HEK293 (cell line): ENCODE measurements around the gene SEC22A.
"Not testable (repeated sequence)": the region's sequence is repeated elsewhere in the genome, so short reads cannot be mapped to it uniquely, and the experiment has no call there.

Source experiments
- CTCF ChIA-PET: fragments of 350-600 bp; formaldehyde crosslinking; extraction: SDS; loops from one replicate; lab custom pipeline; 2021; ENCODE audit warnings: antibody characterized with exemption; lab: Yijun Ruan, JAX
- POLR2A ChIA-PET: fragments of 300-600 bp; formaldehyde crosslinking; extraction: SDS; loops from one replicate; lab custom pipeline; 2020; ENCODE audit warnings: antibody characterized with exemption, inconsistent platforms; lab: Yijun Ruan, JAX
- H3K27ac ChIP-seq: fragments of 200-500 bp; sonication (Bioruptor generic); 2 replicates; pipeline ENCODE4 v1.5.1; 2014; ENCODE audit warnings: low read depth, low read length, control low read depth, inconsistent platforms; ENCODE audit errors: extremely low read depth
- H3K36me3 ChIP-seq, 2 experiments: fragments of 200-500 bp in 1 of 2; sonication (Bioruptor generic) in 1 of 2; 1 replicate in 1 of 2; 2 replicates in 1 of 2; pipeline ENCODE4 v1.5.1; 2014 to 2017; ENCODE audit warnings: inconsistent platforms in 2 of 2, low read length in 2 of 2; ENCODE audit not compliant: control insufficient read depth in 2 of 2, insufficient read depth in 1 of 2
- H3K4me1 ChIP-seq: fragments of 200-500 bp; sonication (Bioruptor generic); 2 replicates; pipeline ENCODE4 v1.5.1; 2014; ENCODE audit warnings: mild to moderate bottlenecking, low read length, inconsistent platforms; ENCODE audit not compliant: control insufficient read depth, insufficient read depth
- H3K4me3 ChIP-seq: 2 replicates; pipeline ENCODE4 v1.5.1; 2011; ENCODE audit warnings: low read depth, mild to moderate bottlenecking, control low read depth, low read length, moderate library complexity
- H3K9me3 ChIP-seq: fragments of 200-500 bp; sonication (Bioruptor generic); 2 replicates; pipeline ENCODE4 v1.5.1; 2014; ENCODE audit warnings: low read depth, low read length, inconsistent platforms; ENCODE audit not compliant: control insufficient read depth, insufficient read depth
- REST ChIP-seq: fragments of 450-650 bp; formaldehyde crosslinking; IDR thresholded peaks from 2 replicates; pipeline ENCODE4 v1.5.1; 2016; ENCODE audit warnings: missing biosample characterization, missing genetic modification characterization
- SETDB1 ChIP-seq: IDR thresholded peaks from one replicate; pipeline ENCODE4 v1.6.1; 2017; ENCODE audit warnings: mild to moderate bottlenecking, low read length, moderate library complexity, mixed read lengths; ENCODE audit not compliant: insufficient read length
- TRIM28 ChIP-seq: IDR thresholded peaks from 2 replicates; pipeline ENCODE4 v1.6.1; 2011; ENCODE audit warnings: low read length, control low read depth, borderline replicate concordance
- ZNF157 ChIP-seq: fragments of 450-650 bp; formaldehyde crosslinking; IDR thresholded peaks from 2 replicates; pipeline ENCODE4 v1.5.1; 2016; ENCODE audit warnings: missing biosample characterization, missing genetic modification characterization
- ZNF223 ChIP-seq: fragments of 450-650 bp; formaldehyde crosslinking; IDR thresholded peaks from 2 replicates; pipeline ENCODE4 v1.5.1; 2016; ENCODE audit warnings: missing biosample characterization, missing genetic modification characterization
- ZNF335 ChIP-seq: fragments of 450-650 bp; formaldehyde crosslinking; conservative IDR thresholded peaks from 2 replicates; pipeline ENCODE4 v1.5.1; 2016; ENCODE audit warnings: missing biosample characterization, missing genetic modification characterization
- ZNF416 ChIP-seq: fragments of 450-650 bp; formaldehyde crosslinking; IDR thresholded peaks from 2 replicates; pipeline ENCODE4 v1.5.1; 2016; ENCODE audit warnings: missing biosample characterization, missing genetic modification characterization
- ZNF626 ChIP-seq: fragments of 450-650 bp; sonication (Bioruptor Pico); formaldehyde crosslinking; IDR thresholded peaks from 2 replicates; pipeline ENCODE4 v1.5.1; 2018; ENCODE audit warnings: missing biosample characterization, missing genetic modification characterization, inconsistent platforms
- ZNF664 ChIP-seq: fragments of 450-650 bp; formaldehyde crosslinking; IDR thresholded peaks from 2 replicates; pipeline ENCODE4 v1.5.1; 2016; ENCODE audit warnings: missing biosample characterization, missing genetic modification characterization
- TF ChIP-seq, protein P1 (sequence below): fragments of 450-650 bp; formaldehyde crosslinking; IDR thresholded peaks from 2 replicates; pipeline ENCODE4 v1.5.1; 2016; ENCODE audit warnings: missing biosample characterization, missing genetic modification characterization
- TF ChIP-seq, protein P2 (sequence below): fragments of 450-650 bp; formaldehyde crosslinking; IDR thresholded peaks from 2 replicates; pipeline ENCODE4 v1.5.1; 2016; ENCODE audit warnings: missing biosample characterization, missing genetic modification characterization

The SEC22A gene

GRCh38 chr3:123229145-123229544 lies 27.4 kb downstream of the SEC22A start:
- peaks cover 4 to 25% of the 10 kb centered on the region in 2 experiments; a peak in 2 of 3 replicates for H3K36me3 ChIP-seq
- CTCF ChIA-PET: interaction anchor here (0.5 kb wide), 1 partner anchor 896 kb away, joined by 3 read pairs; no protein-coding TSS in a partner anchor

DNA sequence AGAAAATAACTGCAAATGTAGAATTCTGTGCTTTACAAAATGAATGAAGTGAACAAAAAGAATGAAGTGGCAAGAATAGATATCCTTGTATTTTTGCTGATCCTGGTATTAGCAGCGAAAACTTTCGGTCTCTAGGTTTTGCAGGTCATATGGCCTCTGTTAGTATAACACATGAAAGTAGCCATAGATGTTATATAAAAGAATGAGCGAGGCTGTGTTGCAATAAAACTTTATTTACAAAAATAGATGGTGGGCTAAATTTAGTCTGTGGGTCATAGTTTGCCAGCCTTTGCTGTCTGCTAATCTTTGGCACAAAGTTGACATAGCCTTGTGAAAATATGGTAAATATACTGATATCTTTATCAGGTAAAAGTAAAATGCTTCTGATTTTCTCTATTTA lies 35.2 kb downstream of the SEC22A start:
- TF ChIP-seq ZNF664 (tag by site-specific recombination) (no peak), ZNF157 (peak; percentile 76)
- Histone ChIP-seq H3K4me1 (no peaks in the 10 kb centered on the region), H3K36me3 (peaks cover 0 to 19% of the 10 kb centered on the region in 2 experiments; a peak in 2 of 3 replicates), H3K9me3 (no peaks in the 10 kb centered on the region), H3K27ac (no peak overlapping the region), H3K4me3 (no peak overlapping the region)
- ChIA-PET POLR2A (no interaction called here), CTCF (interaction anchor here (0.5 kb wide), 1 partner anchor 317 kb away, joined by 4 read pairs; no protein-coding TSS in a partner anchor)

More at GRCh38 chr3:123229145-123229544, 27.4 kb downstream of the SEC22A start:
- H3K4me1 ChIP-seq: no peaks in the 10 kb centered on the region
- no peaks in the 10 kb centered on the region for H3K9me3 ChIP-seq
- TF ChIP-seq ZNF416 (tag by site-specific recombination): no peak
- TF ChIP-seq TRIM28: peak; percentile 96
- TF ChIP-seq ZNF223 (tag by site-specific recombination): no peak
- TF ChIP-seq, protein P1, sequence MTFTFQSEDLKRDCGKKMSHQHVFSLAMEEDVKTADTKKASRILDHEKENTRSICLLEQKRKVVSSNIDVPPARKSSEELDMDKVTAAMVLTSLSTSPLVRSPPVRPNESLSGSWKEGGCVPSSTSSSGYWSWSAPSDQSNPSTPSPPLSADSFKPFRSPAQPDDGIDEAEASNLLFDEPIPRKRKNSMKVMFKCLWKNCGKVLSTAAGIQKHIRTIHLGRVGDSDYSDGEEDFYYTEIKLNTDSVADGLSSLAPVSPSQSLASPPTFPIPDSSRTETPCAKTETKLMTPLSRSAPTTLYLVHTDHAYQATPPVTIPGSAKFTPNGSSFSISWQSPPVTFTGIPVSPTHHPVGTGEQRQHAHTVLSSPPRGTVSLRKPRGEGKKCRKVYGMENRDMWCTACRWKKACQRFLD (tag by site-specific recombination): no peak
- no peak for TF ChIP-seq ZNF335
- peak; percentile 94 for TF ChIP-seq SETDB1
- TF ChIP-seq ZNF626 (tag by site-specific recombination): peak; percentile 60; the same call in 1 of the 2 replicates
- no peak for TF ChIP-seq REST (tag by site-specific recombination)
- H3K4me3 ChIP-seq: no peak overlapping the region
- H3K27ac ChIP-seq: no peak overlapping the region
- POLR2A ChIA-PET: no interaction called here

- TF ChIP-seq, protein P2, sequence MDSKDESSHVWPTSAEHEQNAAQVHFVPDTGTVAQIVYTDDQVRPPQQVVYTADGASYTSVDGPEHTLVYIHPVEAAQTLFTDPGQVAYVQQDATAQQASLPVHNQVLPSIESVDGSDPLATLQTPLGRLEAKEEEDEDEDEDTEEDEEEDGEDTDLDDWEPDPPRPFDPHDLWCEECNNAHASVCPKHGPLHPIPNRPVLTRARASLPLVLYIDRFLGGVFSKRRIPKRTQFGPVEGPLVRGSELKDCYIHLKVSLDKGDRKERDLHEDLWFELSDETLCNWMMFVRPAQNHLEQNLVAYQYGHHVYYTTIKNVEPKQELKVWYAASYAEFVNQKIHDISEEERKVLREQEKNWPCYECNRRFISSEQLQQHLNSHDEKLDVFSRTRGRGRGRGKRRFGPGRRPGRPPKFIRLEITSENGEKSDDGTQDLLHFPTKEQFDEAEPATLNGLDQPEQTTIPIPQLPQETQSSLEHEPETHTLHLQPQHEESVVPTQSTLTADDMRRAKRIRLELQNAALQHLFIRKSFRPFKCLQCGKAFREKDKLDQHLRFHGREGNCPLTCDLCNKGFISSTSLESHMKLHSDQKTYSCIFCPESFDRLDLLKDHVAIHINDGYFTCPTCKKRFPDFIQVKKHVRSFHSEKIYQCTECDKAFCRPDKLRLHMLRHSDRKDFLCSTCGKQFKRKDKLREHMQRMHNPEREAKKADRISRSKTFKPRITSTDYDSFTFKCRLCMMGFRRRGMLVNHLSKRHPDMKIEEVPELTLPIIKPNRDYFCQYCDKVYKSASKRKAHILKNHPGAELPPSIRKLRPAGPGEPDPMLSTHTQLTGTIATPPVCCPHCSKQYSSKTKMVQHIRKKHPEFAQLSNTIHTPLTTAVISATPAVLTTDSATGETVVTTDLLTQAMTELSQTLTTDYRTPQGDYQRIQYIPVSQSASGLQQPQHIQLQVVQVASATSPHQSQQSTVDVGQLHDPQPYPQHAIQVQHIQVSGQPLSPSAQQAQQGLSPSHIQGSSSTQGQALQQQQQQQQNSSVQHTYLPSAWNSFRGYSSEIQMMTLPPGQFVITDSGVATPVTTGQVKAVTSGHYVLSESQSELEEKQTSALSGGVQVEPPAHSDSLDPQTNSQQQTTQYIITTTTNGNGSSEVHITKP (tag by site-specific recombination): peak; percentile 57
- TF ChIP-seq, all 188 proteins: peak for 1; not testable (repeated sequence) for 187
- CTCF ChIA-PET, H3K4me3 ChIP-seq, POLR2A ChIA-PET, H3K4me1 ChIP-seq, H3K27ac ChIP-seq, H3K9me3 ChIP-seq: not testable (repeated sequence)
- H3K36me3 ChIP-seq: peaks cover 0 to 11% of the 10 kb centered on the region in 2 experiments; a peak in 2 of 3 replicates
These were observed 37.4 kb downstream of the SEC22A start for GRCh38 chr3:123239186-123239585.
